Thymus (tissue), 11 donors: ENCODE measurements around the gene TVP23C. TPM values are rescaled to one million over a fixed set of nuclear protein-coding genes. Genes with fewer than 3 reads are reported as not detected.

Experiments used
- DNase-seq, 9 donors: peaks; one replicate each; pipeline ENCODE4 v3.0.0-alpha.2; 2013; ENCODE audit warnings: low spot score in 9 of 9, low read depth in 6 of 9, missing footprints in 1 of 9
- H3K27ac ChIP-seq, 2 donors: one replicate each; pipeline ENCODE4 v1.5.1; 2013; ENCODE audit warnings: control low read depth in 1 of 2, low read depth in 1 of 2, low read length in 1 of 2, mild to moderate bottlenecking in 1 of 2, moderate library complexity in 1 of 2
- H3K27me3 ChIP-seq, 2 donors: one replicate each; pipeline ENCODE4 v1.5.1; 2013; ENCODE audit warnings: low read length in 1 of 2; ENCODE audit not compliant: control insufficient read depth in 2 of 2, insufficient read depth in 1 of 2
- H3K36me3 ChIP-seq, 2 donors: one replicate each; pipeline ENCODE4 v1.5.1; 2013; ENCODE audit warnings: low read length in 1 of 2, mild to moderate bottlenecking in 1 of 2, moderate library complexity in 1 of 2; ENCODE audit not compliant: control insufficient read depth in 2 of 2, insufficient read depth in 2 of 2
- H3K4me1 ChIP-seq, 2 donors: one replicate each; pipeline ENCODE4 v1.5.1; 2013; ENCODE audit warnings: low read length in 2 of 2; ENCODE audit not compliant: control insufficient read depth in 2 of 2, insufficient read depth in 2 of 2
- H3K4me3 ChIP-seq, 2 donors: one replicate each; pipeline ENCODE4 v1.5.1; 2013; ENCODE audit warnings: low read length in 2 of 2, control low read depth in 1 of 2, mild to moderate bottlenecking in 1 of 2
- H3K9me3 ChIP-seq, 2 donors: one replicate each; pipeline ENCODE4 v1.5.1; 2013; ENCODE audit warnings: low read length in 1 of 2, mild to moderate bottlenecking in 1 of 2; ENCODE audit not compliant: control insufficient read depth in 2 of 2, insufficient read depth in 1 of 2
- WGBS: extraction: QIAGEN DNeasy Blood & Tissue Kit; methylation state at CpG from one replicate; pipeline ENCODE4 v1.1.7; 2013; 5-methylcytosine and 5-hydroxymethylcytosine counted together
- polyA plus RNA-seq: library from polyadenylated mRNA; stranded (reverse); fragments of 200-250 nt; gene quantifications from one replicate; pipeline ENCODE4 v1.2.3, GENCODE V29; 2013
- total RNA-seq: library from RNA; stranded (reverse); fragments of 120-200 nt; gene quantifications from one replicate; pipeline ENCODE4 v1.2.4, GENCODE V29; 2013
- donor health status: healthy.

The TVP23C gene
- total and polyA plus RNA-seq, 2 donors = 5.9 to 8.4 TPM

DNA sequence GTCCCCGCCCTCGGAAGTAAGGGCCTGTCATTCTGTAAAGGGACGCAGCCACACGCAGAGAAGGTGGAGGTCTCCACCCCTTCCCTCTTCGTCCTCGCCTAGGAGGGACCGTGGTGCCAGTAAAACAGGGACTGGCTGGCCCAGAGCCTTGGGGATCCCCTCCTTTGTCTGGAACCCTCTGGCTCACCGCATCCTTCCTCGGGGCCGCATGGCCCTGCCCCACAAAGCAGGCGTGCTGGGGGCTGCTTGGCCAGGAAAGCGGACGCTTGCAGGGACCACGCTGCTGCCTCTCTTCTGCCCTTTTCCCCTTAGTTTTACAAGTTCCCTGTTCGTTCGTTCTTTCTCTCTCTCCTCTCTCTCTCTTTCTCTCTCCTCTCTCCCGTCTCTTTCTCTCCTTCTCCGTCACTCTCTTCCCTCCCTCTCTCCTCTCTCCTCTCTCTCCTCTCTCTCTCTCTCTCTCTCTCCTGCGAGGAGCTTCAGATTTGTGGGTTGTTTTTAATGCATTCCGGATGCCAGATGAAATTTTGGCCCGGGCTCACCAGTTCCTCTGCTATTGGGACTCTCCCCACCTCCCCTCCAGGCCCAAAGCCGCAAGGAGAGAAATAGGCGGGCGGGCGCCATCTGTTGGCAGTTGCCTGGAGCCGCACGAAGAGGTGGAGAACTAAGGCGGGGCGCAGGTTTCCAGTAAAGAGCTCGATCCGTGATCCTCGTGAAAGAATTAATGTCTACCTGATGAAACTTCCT, 60.7 kb downstream of the TVP23C start:
- Histone ChIP-seq H3K27me3 (no peaks in the 10 kb centered on the region), H3K36me3 (no peaks in the 10 kb centered on the region)
- 52% methylated on average over 32 of the region's 32 CpGs for WGBS

DNA sequence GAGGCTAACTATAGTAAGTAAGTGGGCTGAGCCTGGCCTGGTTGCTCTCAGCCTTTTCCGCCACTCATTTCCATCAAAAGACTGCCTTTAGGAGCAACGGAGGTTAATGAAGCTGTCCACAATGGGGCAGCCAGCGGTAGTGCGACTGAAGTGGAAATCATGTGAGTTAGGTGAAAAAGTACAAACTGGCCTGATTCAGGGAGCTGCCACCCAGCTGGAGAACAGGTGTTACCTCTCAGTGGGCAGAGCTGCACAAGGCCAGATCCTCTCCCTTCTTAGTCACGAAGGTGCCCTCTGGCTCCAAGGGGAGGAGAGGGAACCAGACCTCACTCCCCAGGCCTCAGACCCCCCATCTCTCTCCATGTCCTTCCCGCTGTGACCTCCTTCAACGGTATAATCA, 61.5 kb downstream of the TVP23C start:
- H3K27ac ChIP-seq = no peak overlapping the region

More for the DNA sequence above, 60.7 kb downstream of the TVP23C start:
- H3K27ac ChIP-seq = peak overlapping the region in 1 of 2 donors; percentile 24
- H3K4me3 ChIP-seq = no peak overlapping the region
- no peaks in the 10 kb centered on the region for H3K9me3 ChIP-seq
- H3K4me1 ChIP-seq = peaks cover 0 to 4% of the 10 kb centered on the region in 2 donors
- peak in 8 of 9 donors; percentile 18 to 73 (median 38) for DNase-seq

DNA sequence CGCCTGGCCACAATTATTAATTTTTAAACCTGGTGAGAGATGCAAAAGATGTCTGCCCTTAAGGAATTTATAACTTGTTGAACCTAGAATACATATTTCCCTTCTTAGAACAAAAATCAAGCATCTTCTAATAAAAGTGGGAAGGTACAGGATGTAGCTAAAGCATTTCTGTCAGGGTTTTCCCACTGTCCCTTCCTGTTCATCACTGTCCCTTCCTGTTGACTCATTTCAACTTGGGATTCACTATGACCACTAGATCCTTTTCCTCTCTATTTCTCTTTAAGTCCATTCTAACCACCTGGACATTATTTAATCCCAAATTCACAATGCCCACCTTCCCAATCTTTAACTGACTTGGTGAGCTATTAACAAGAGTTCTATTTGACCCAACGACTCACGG, 62.0 kb downstream of the TVP23C start:
- Histone ChIP-seq H3K36me3 (no peaks in the 10 kb centered on the region), H3K4me3 (no peak overlapping the region), H3K9me3 (no peaks in the 10 kb centered on the region), H3K27ac (no peak overlapping the region), H3K4me1 (peaks cover 0 to 4% of the 10 kb centered on the region in 2 donors), H3K27me3 (no peaks in the 10 kb centered on the region)
- WGBS = 81% methylated on average over 3 of the region's 3 CpGs
- DNase-seq = no peak

More for the DNA sequence above, 61.5 kb downstream of the TVP23C start:
- peaks cover 0 to 4% of the 10 kb centered on the region in 2 donors for H3K4me1 ChIP-seq
- no peaks in the 10 kb centered on the region for H3K36me3 ChIP-seq
- 90% methylated on average over 7 of the region's 7 CpGs for WGBS
- H3K9me3 ChIP-seq = no peaks in the 10 kb centered on the region
- no peak overlapping the region for H3K4me3 ChIP-seq
- no peaks in the 10 kb centered on the region for H3K27me3 ChIP-seq
- no peak for DNase-seq

DNA sequence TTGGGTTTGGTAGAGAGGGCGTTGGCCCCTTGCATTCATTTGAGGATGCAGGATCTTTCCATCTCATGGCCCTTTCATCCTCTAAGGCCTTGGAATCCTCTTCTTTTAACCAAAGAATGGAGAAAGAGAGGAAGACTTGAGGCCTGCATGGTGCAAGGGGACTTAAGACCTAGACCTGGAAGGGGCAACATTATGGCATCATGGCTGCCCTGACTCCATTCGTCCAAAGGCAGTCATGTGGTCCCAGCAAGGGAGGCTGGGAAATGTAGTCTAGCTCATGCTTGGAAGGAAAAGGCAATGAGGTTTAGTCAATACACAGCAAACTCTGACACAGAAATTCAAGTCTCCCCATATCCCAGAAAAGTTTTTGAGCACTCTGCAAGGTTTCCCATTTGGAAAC, 65.2 kb downstream of the TVP23C start:
- DNase-seq = peak in 1 of 9 donors; percentile 15
- Histone ChIP-seq H3K36me3 (no peaks in the 10 kb centered on the region), H3K9me3 (no peaks in the 10 kb centered on the region), H3K27me3 (no peaks in the 10 kb centered on the region), H3K27ac (no peak overlapping the region), H3K4me3 (no peak overlapping the region), H3K4me1 (peaks cover 0 to 4% of the 10 kb centered on the region in 2 donors)
- 97% methylated on average over 2 of the region's 2 CpGs for WGBS

DNA sequence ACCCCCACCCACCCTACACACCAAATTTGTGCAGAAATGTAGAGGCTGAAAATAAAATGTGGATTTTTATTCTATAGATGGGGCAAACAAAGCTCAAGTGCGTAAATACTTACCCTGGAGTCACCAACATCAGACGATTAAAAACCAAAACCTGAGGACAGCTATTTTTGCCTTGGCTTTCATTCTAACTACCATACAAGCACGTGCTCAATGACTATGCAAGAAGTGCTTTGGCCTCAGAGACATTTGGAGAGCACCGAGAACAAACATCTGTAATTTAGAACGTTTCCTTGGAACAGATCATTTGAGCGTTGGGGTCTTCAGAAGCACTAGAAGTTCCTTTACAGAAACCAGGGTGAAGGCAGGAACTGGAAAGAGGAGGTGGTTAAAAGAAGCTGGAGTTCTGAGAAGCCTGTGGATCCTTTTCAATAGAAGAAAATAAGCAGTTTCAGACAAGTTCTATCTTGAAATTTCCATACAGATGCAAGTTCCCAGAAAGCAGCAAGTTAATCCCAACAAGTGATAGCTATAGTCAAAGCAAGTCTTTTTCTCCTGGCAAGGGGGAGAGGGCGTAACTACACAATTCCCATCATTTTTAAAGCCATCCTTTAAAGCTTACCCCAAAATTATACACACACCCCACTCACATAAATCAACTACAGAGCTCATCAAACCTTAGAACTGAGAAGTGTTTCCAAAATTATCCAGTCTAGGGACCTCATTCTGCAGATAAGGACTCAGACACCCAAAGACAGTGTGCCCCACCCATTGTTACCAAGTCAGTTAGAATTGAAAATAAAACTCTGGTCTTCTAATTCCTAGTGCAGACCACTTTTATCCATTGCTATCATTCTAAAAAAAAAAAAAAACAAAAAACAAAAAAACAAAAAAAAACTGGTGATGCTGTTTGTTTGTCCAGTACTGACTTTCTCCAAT, 66.3 kb downstream of the TVP23C start:
- Histone ChIP-seq H3K27ac (peak overlapping the region; percentile 46 to 74), H3K9me3 (no peaks in the 10 kb centered on the region), H3K4me1 (peaks cover 0 to 4% of the 10 kb centered on the region in 2 donors), H3K4me3 (no peak overlapping the region), H3K27me3 (no peaks in the 10 kb centered on the region), H3K36me3 (no peaks in the 10 kb centered on the region)
- no peak for DNase-seq
- 95% methylated on average over 7 of the region's 7 CpGs for WGBS

DNA sequence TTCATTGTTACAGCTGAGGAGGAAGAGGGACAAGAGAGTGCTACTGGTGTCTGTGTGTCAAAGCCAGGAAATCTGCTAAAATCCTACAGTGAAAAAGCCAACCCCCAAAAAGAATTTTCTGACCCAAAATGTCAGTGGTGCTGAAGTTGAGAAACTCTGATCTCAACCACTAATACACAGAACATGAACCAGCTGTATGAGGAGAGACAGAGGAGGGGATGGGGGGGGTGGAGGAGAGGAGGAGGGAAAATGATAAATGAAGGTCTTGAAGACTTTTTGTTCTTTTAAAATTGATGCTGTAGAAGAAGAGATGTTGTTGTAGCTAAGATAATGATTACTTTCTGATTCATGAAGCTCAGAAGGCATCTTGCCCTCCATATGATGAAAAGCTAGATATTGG, 68.5 kb downstream of the TVP23C start:
- Histone ChIP-seq H3K27me3 (no peaks in the 10 kb centered on the region), H3K4me1 (peaks cover 0 to 2% of the 10 kb centered on the region in 2 donors), H3K9me3 (no peaks in the 10 kb centered on the region), H3K4me3 (no peak overlapping the region), H3K36me3 (no peaks in the 10 kb centered on the region), H3K27ac (no peak overlapping the region)
- DNase-seq = no peak

DNA sequence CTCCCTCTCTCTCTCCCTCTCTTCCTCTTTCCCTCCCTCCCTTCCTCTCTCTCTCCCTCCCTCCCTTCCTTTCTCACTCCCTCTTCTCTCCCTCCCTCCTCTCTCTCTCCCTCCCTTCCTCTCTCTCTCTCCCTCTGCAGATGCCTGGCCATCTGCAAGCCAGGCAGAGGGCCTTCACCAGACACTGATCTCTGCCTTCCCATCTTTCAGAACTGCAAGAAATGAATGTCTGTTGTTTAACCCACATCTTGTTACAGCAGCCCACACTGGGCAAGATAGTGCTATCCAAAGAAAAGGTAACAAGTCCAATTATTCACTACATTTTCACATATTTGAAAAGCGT, 69.6 kb downstream of the TVP23C start:
- no peak for DNase-seq
- Histone ChIP-seq H3K36me3 (no peaks in the 10 kb centered on the region), H3K27ac (no peak overlapping the region), H3K9me3 (no peaks in the 10 kb centered on the region), H3K4me1 (peaks cover 0 to 2% of the 10 kb centered on the region in 2 donors), H3K4me3 (no peak overlapping the region), H3K27me3 (no peaks in the 10 kb centered on the region)
- 56% methylated on average over 1 of the region's 1 CpG for WGBS

DNA sequence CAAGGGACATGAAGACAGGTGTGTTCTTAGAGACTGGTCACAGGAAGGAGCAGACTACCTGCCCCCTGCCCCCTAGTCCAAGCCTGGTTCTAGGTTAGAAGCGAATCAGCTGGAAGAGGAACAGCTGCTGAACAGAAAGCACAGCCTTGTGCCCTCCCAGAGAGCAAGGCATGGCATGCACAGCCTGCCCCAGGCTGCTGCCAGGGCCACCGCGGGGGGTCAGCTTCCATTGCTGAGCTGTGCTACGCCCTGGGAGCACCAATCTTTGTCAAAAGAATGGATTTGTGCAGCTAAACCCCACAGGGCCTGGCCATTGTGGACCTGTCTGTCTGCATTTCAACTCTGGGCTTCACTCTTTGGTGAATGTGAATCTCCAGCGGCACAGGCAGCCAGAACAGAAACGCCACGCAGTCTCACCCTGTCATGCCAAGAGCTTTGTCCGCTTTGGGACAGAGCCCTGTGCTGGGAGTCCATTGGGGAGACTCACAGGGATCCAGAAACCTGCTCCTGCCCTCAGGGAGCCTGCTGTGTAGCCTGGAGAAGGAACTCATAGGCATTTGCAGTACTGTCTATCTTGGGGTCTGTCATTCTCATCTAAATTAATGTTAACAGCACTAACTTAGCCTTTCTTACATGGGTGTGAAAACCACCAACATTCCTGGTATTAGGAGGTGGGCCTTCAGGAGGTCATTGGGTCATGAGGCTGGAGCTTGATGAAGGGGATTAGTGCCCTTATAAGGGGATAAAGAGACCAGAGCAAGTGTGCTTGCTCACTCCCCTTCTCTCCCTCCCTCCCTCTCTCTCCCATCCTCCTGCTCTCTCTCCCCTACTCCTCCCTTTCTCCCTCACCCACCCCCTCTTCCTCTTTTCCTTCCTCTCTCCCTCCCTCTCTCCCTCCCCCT, 70.2 kb downstream of the TVP23C start:
- H3K27me3 ChIP-seq = no peaks in the 10 kb centered on the region
- H3K9me3 ChIP-seq = no peaks in the 10 kb centered on the region
- no peak for DNase-seq
- H3K27ac ChIP-seq = no peak overlapping the region
- H3K4me3 ChIP-seq = no peak overlapping the region
- 95% methylated on average over 8 of the region's 8 CpGs for WGBS
- peaks cover 0 to 2% of the 10 kb centered on the region in 2 donors for H3K4me1 ChIP-seq
- H3K36me3 ChIP-seq = no peaks in the 10 kb centered on the region
